ENCODE measurements around the gene ACAP1. TPM values are rescaled to one million over a fixed set of nuclear protein-coding genes. Genes with fewer than 3 reads are reported as not detected.
"Not testable (repeated sequence)": the region's sequence is repeated elsewhere in the genome, so short reads cannot be mapped to it uniquely, and the experiment has no call there.

ACAP1 gene
- total and polyA plus RNA-seq, 2 experiments from 2014 or later = 10.2 TPM; not detected in 1

DNA sequence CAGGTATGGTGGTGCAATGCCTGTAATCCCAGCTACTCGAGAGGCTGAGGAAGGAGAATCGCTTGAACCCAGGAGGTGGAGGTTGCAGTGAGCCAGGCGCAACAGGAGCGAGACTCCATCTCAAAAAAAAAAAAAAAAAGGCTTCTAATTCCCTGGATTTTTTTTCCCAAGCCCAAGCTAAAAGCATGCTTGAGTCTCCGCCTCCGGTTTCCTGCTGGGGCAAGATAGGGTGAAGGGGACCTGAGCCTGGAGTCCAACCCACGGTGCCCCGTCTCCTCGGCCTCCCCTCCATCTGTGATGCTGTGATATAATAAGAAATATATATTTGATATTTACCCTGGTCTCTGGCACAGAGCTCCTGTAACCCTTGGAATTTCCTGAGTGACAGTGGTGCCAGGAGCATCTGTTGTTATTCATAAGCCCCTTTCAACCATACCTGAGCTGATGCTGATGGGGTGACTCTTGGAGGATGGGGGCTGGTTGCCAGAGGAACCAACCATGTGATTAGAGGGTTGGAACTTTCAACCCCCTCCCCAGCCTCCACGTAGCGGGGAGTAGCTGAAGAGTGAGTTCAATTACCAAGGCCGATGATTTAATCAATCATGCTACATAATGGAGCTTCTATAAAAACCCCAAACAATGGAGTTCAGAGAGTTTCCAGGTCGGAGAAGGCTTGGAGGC, 31.7 kb downstream of the ACAP1 start:
- no peak for DNase-seq (ENCODE audit: low spot score)
- H3K4me1 ChIP-seq (ENCODE audit: insufficient read depth) = no peaks in the 10 kb centered on the region
- no peak overlapping the region for H2AFZ ChIP-seq
- H3K4me3 ChIP-seq = no peak overlapping the region
- no peaks in the 10 kb centered on the region for H3K36me3 ChIP-seq (replicated peaks; ENCODE audit: insufficient read depth, low read depth)
- WGBS (ENCODE audit: low lambda C conversion rate, missing lambda C conversion rate) = 78% methylated on average over 11 of the region's 13 CpGs
- H3K27ac ChIP-seq = no peak overlapping the region
- no peaks in the 10 kb centered on the region for H3K9me3 ChIP-seq (ENCODE audit: low read depth)
- H3K79me2 ChIP-seq = no peaks in the 10 kb centered on the region
- no peak for TF ChIP-seq EZH2phosphoT487 (IDR thresholded peaks at IDR 0.05; ENCODE audit: low read depth, severe bottlenecking, unreplicated experiment)
- TF ChIP-seq EZH2 (IDR thresholded peaks at IDR 0.05; ENCODE audit: borderline replicate concordance) = no peak
- H3K9me2 ChIP-seq (replicated peaks; ENCODE audit: insufficient read depth) = no peaks in the 10 kb centered on the region
- H3K27me3 ChIP-seq = no peaks in the 10 kb centered on the region
- no peak overlapping the region for H3K4me2 ChIP-seq
- H4K20me1 ChIP-seq (ENCODE audit: insufficient read depth, poor library complexity, severe bottlenecking) = no peaks in the 10 kb centered on the region

DNA sequence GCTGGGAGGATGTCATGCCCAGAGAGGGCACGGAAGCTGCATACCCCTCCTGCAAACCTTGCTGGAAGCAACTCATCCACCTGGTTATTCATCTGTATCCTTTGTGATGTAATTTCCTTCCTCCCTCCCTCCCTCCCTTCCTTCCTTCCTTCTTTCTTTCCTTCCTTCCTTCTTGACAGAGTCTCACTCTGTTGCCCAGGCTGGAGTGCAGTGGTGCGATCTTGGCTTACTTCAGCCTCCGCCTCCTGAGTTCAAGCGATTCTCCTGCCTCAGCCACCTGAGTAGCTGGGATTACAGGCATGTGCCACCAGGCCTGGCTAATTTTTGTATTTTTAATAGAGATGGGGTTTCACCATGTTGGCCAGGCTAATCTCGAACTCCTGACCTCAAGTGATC, 32.3 kb downstream of the ACAP1 start:
- H3K4me2 ChIP-seq; H3K79me2 ChIP-seq; H4K20me1 ChIP-seq (ENCODE audit: insufficient read depth, poor library complexity, severe bottlenecking); H3K4me1 ChIP-seq (ENCODE audit: insufficient read depth); H3K9me2 ChIP-seq (replicated peaks; ENCODE audit: insufficient read depth); H3K4me3 ChIP-seq; H2AFZ ChIP-seq; H3K27ac ChIP-seq; H3K9me3 ChIP-seq (ENCODE audit: low read depth); DNase-seq (ENCODE audit: low spot score); H3K27me3 ChIP-seq; H3K36me3 ChIP-seq (replicated peaks; ENCODE audit: insufficient read depth, low read depth): not testable (repeated sequence)
- 96% methylated on average over 5 of the region's 5 CpGs for WGBS (ENCODE audit: low lambda C conversion rate, missing lambda C conversion rate)

DNA sequence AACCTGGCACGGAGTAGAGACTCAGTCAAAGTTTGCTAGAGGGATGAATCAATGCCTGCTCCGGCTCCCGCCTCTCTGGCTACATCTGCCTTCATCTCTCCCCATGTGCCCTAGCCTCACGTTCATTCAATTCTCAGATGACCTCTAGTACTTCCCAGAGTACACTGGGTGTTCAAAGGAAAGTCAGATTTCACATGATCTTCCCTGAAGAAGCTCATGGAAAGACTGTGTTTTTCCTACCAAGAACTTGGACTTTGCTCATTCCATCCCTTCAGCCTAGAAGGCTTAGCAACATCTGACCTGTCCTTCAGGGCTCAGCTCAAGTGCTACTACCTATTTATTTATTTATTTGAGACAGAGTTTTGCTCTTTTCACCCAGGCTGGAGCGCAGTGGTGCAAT, 33.5 kb downstream of the ACAP1 start:
- Histone ChIP-seq H3K4me3 (no peak overlapping the region), H3K9me3 (ENCODE audit: low read depth) (no peaks in the 10 kb centered on the region), H3K4me2 (no peak overlapping the region), H3K4me1 (ENCODE audit: insufficient read depth) (no peaks in the 10 kb centered on the region), H4K20me1 (ENCODE audit: insufficient read depth, poor library complexity, severe bottlenecking) (no peaks in the 10 kb centered on the region), H3K79me2 (no peaks in the 10 kb centered on the region), H3K27me3 (no peaks in the 10 kb centered on the region), H3K27ac (no peak overlapping the region), H3K9me2 (replicated peaks; ENCODE audit: insufficient read depth) (no peaks in the 10 kb centered on the region), H3K36me3 (replicated peaks; ENCODE audit: insufficient read depth, low read depth) (no peaks in the 10 kb centered on the region), H2AFZ (no peak overlapping the region)
- TF ChIP-seq, protein P1, sequence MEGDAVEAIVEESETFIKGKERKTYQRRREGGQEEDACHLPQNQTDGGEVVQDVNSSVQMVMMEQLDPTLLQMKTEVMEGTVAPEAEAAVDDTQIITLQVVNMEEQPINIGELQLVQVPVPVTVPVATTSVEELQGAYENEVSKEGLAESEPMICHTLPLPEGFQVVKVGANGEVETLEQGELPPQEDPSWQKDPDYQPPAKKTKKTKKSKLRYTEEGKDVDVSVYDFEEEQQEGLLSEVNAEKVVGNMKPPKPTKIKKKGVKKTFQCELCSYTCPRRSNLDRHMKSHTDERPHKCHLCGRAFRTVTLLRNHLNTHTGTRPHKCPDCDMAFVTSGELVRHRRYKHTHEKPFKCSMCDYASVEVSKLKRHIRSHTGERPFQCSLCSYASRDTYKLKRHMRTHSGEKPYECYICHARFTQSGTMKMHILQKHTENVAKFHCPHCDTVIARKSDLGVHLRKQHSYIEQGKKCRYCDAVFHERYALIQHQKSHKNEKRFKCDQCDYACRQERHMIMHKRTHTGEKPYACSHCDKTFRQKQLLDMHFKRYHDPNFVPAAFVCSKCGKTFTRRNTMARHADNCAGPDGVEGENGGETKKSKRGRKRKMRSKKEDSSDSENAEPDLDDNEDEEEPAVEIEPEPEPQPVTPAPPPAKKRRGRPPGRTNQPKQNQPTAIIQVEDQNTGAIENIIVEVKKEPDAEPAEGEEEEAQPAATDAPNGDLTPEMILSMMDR (IDR thresholded peaks at IDR 0.05; ENCODE audit: poor library complexity) = no peak
- TF ChIP-seq EZH2phosphoT487 (IDR thresholded peaks at IDR 0.05; ENCODE audit: low read depth, severe bottlenecking, unreplicated experiment) (no peak), EZH2 (IDR thresholded peaks at IDR 0.05; ENCODE audit: borderline replicate concordance) (no peak)
- DNase-seq (ENCODE audit: low spot score) = peak; percentile 34
- WGBS (ENCODE audit: low lambda C conversion rate, missing lambda C conversion rate) = 84% methylated on average over 5 of the region's 5 CpGs

DNA sequence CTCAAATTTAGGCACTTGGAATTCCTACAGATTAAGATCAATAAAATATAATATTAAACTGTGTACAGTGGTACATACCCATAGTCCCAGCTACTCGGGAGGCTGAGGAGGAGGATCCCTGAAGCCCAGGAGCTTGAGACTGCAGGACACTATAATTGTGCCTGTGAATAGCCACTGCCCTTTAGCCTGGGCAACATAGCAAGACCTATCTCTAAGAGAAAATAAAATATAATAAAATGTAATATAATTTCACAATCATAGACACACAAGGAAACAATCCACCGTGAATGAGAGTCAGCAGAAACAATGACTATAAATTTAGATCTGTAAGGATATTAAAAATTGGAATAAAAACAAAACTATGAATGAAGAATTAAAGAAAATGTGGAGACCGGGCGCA, 34.5 kb downstream of the ACAP1 start:
- no peak overlapping the region for H3K27ac ChIP-seq
- 89% methylated on average over 4 of the region's 4 CpGs for WGBS (ENCODE audit: low lambda C conversion rate, missing lambda C conversion rate)
- no peak overlapping the region for H3K4me3 ChIP-seq
- TF ChIP-seq EZH2 (IDR thresholded peaks at IDR 0.05; ENCODE audit: borderline replicate concordance) (no peak), EZH2phosphoT487 (IDR thresholded peaks at IDR 0.05; ENCODE audit: low read depth, severe bottlenecking, unreplicated experiment) (no peak)
- TF ChIP-seq, protein P1 (IDR thresholded peaks at IDR 0.05; ENCODE audit: poor library complexity) = no peak
- no peak overlapping the region for H2AFZ ChIP-seq
- H3K36me3 ChIP-seq (replicated peaks; ENCODE audit: insufficient read depth, low read depth) = no peaks in the 10 kb centered on the region
- H3K79me2 ChIP-seq = no peaks in the 10 kb centered on the region
- DNase-seq (ENCODE audit: low spot score) = no peak
- H3K4me2 ChIP-seq = no peak overlapping the region
- H3K9me3 ChIP-seq (ENCODE audit: low read depth) = no peaks in the 10 kb centered on the region
- H3K27me3 ChIP-seq = no peaks in the 10 kb centered on the region
- H4K20me1 ChIP-seq (ENCODE audit: insufficient read depth, poor library complexity, severe bottlenecking) = no peaks in the 10 kb centered on the region
- no peaks in the 10 kb centered on the region for H3K4me1 ChIP-seq (ENCODE audit: insufficient read depth)
- H3K9me2 ChIP-seq (replicated peaks; ENCODE audit: insufficient read depth) = no peaks in the 10 kb centered on the region
